Measurements from ENCODE around the gene TOX3.

TOX3 gene

GRCh38 chr16:52492789-52493357 lies 54.1 kb downstream of the TOX3 start:
- TF ChIP-seq CTCF (IDR thresholded peaks at IDR 0.05), result no peak
- no peaks in the 10 kb centered on the region for H3K4me1 Mint-ChIP-seq
- no peaks in the 10 kb centered on the region for H3K9me3 Mint-ChIP-seq
- DNase-seq, result no peak
- no peaks in the 10 kb centered on the region for H3K27me3 Mint-ChIP-seq (ENCODE audit: low read depth, poor library complexity)
- no peak overlapping the region for H3K27ac Mint-ChIP-seq
- no peak overlapping the region for H3K4me3 Mint-ChIP-seq
- H3K36me3 Mint-ChIP-seq (ENCODE audit: low read depth), result no peaks in the 10 kb centered on the region

- Mint-ChIP-seq H3K4me3 (no peak overlapping the region), H3K9me3 (no peaks in the 10 kb centered on the region), H3K27ac (no peak overlapping the region), H3K36me3 (ENCODE audit: low read depth) (no peaks in the 10 kb centered on the region), H3K4me1 (no peaks in the 10 kb centered on the region), H3K27me3 (ENCODE audit: low read depth, poor library complexity) (no peaks in the 10 kb centered on the region)
- no peak for DNase-seq
- TF ChIP-seq CTCF (IDR thresholded peaks at IDR 0.05), result no peak
These were observed 55.7 kb downstream of the TOX3 start for GRCh38 chr16:52491216-52491615.

DNA sequence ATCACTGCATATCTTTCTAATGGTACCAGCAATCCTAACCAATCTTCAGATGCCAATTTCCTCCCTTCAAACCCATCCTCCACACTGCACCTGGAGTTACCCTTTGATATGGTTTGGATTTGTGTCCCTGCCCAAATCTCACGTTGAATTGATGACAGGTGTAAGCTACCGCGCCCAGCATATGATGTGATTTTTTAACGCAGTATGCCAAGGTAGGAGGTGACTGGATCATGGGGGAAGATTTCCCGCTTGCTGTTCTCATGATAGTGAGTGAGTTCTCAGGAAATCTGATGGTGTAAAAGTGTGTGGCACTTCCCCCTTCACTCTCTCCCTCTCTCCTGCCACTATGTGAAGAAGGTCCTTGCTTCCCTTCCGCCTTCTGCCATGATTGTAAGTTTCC lies 57.0 kb downstream of the TOX3 start:
- no peak overlapping the region for H3K27ac Mint-ChIP-seq
- no peak overlapping the region for H3K4me3 Mint-ChIP-seq
- H3K9me3 Mint-ChIP-seq, result no peaks in the 10 kb centered on the region

GRCh38 chr16:52488837-52489289 lies 58.1 kb downstream of the TOX3 start:
- peaks cover 3% of the 10 kb centered on the region for H3K27me3 Mint-ChIP-seq (ENCODE audit: low read depth, poor library complexity)
- no peaks in the 10 kb centered on the region for H3K36me3 Mint-ChIP-seq (ENCODE audit: low read depth)
- no peaks in the 10 kb centered on the region for H3K4me1 Mint-ChIP-seq
- no peak for TF ChIP-seq CTCF (IDR thresholded peaks at IDR 0.05)
- DNase-seq, result no peak
- H3K27ac Mint-ChIP-seq, result no peak overlapping the region
- H3K4me3 Mint-ChIP-seq, result no peak overlapping the region
- H3K9me3 Mint-ChIP-seq, result no peaks in the 10 kb centered on the region

More for the DNA sequence above, 57.0 kb downstream of the TOX3 start:
- DNase-seq, result no peak
- Mint-ChIP-seq H3K36me3 (ENCODE audit: low read depth) (no peaks in the 10 kb centered on the region), H3K4me1 (no peaks in the 10 kb centered on the region), H3K27me3 (ENCODE audit: low read depth, poor library complexity) (peaks cover 3% of the 10 kb centered on the region)
- no peak for TF ChIP-seq CTCF (IDR thresholded peaks at IDR 0.05)

- H3K36me3 Mint-ChIP-seq (ENCODE audit: low read depth), result no peaks in the 10 kb centered on the region
These were observed 59.0 kb downstream of the TOX3 start for GRCh38 chr16:52487849-52488457.

More at GRCh38 chr16:52487849-52488457, 59.0 kb downstream of the TOX3 start:
- H3K4me1 Mint-ChIP-seq, result no peaks in the 10 kb centered on the region
- DNase-seq, result no peak
- H3K4me3 Mint-ChIP-seq, result no peak overlapping the region
- TF ChIP-seq CTCF (IDR thresholded peaks at IDR 0.05), result no peak
- peaks cover 3% of the 10 kb centered on the region for H3K27me3 Mint-ChIP-seq (ENCODE audit: low read depth, poor library complexity)
- H3K27ac Mint-ChIP-seq, result no peak overlapping the region
- H3K9me3 Mint-ChIP-seq, result no peaks in the 10 kb centered on the region
